NCI-H1694 treated with DMSO at 0.1 percent for 48 hours (cell line): ENCODE measurements around the gene CHAC2.
"Not testable (repeated sequence)": the region's sequence is repeated elsewhere in the genome, so short reads cannot be mapped to it uniquely, and the experiment has no call there.

Experiments used
- DNase-seq: peaks from one replicate; lab custom pipeline; 2025; lab: John Stamatoyannopoulos, UW

CHAC2 gene

DNA sequence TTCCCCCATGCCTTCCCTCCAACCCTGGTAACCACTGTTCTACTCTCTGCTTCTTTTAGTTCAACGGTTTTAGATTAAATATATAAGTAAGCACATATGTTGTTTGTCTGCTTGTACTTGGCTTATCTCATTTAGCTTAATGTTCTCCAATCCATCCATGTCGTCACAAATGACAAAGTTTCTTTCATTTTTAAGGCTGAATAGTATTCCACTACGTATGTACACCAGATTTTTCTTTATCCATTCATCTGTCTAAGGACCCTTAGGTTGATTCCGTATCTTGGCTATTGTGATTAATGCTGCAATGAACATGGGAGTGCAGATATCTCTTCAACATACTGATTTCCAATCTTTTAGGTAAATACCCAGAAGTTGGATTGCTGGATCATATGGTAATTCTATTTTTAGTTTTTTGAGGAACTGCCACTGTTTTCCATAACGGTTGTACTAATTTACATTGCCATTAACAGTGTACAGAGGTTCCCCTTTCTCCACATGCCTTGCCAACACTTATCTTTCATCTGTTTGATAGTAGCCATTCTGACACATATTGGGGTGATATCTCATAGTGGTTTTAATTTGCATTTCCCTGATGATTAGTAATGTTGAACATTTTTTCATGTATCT lies 11.0 kb downstream of the CHAC2 start:
- no peak for DNase-seq

DNA sequence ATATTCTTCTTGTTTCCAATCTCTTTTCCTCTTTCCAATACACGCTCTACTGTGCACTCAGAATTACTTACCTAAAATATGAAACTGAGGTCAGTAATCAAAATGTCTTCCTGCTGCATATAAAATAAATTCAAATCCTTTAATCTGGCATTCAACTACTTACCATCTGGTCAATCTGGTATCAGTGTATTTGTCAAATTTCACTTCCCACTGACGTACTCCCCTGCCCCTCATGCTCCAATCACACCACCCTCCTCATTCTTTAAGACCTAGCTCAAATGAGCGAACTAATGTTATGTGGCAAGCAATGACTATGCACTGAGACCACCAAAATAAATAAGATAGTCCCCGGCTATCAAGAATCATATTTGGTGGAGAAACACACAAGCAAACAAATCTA lies 12.5 kb downstream of the CHAC2 start:
- DNase-seq = no peak

DNA sequence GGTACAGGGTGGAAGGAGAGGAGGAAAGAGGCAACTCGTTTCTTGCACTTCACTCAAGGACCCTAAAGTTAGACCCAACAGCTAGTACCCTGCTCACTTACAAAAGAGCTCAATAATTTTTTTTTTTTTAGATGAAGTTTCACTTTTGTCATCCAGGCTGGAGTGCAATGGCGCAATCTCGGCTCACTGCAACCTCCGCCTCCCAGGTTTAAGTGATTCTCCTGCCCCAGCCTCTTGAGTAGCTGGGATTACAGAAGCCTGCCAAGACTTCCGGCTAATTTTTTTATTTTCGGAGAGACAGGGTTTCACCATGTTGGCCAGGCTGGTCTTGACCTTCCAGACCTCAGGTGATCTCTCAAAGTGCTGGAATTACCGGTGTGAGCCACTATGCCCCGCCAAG lies 15.1 kb downstream of the CHAC2 start:
- no peak for DNase-seq

DNA sequence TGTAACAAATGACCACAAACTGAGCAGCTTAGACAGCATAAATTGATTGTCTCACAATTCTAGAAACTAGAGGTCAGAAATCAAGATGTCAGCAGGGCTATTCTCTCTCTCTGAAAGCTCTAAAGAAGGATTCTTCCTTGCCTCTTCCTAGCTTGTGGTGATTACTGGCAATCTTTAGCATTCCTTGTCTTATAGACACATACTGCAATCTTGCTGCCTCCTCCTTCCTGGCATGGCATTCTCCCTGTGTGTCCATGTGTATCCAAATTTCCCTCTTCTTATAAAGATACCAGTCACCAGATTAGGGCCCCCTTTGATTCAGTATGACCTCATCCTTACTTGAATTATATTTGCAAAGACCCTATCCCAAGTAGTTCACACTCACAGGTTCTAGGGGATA lies 16.8 kb downstream of the CHAC2 start:
- no peak for DNase-seq

DNA sequence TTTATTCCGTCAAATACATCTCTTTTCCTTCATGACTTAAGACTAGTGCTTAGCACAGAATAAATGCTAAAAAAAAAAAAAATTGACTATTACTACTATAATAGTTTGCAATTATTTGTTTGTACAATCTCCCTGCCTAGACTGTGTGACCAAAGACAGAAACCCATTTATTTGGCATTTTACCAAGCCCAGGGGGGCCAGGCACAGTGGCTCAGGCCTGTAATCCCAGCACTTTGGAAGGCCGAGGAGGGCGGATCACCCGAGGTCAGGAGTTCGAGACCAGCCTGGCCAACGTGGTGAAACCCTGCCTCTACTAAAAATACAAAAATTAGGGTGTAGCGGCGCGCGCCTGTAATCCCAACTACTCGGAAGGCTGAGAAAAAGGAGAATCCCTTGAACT lies 17.8 kb downstream of the CHAC2 start:
- DNase-seq = no peak

DNA sequence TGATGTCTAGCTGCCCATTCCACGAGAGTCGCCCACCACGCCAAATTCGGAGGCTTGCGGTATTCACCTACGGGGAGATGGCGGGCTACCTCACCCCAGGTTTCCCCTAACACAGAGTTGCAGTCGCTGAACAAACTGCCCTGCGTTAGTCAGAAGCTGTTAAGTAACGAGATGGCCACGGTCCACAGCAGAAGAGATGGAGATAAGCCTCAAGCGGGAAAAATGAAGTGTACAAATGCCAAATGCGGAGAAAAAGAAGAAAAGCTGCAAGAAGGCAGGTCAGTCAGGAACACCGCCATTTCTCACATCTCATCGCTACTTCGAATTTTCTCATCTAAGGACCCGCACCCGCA lies 18.7 kb downstream of the CHAC2 start:
- peak; percentile 43 for DNase-seq

DNA sequence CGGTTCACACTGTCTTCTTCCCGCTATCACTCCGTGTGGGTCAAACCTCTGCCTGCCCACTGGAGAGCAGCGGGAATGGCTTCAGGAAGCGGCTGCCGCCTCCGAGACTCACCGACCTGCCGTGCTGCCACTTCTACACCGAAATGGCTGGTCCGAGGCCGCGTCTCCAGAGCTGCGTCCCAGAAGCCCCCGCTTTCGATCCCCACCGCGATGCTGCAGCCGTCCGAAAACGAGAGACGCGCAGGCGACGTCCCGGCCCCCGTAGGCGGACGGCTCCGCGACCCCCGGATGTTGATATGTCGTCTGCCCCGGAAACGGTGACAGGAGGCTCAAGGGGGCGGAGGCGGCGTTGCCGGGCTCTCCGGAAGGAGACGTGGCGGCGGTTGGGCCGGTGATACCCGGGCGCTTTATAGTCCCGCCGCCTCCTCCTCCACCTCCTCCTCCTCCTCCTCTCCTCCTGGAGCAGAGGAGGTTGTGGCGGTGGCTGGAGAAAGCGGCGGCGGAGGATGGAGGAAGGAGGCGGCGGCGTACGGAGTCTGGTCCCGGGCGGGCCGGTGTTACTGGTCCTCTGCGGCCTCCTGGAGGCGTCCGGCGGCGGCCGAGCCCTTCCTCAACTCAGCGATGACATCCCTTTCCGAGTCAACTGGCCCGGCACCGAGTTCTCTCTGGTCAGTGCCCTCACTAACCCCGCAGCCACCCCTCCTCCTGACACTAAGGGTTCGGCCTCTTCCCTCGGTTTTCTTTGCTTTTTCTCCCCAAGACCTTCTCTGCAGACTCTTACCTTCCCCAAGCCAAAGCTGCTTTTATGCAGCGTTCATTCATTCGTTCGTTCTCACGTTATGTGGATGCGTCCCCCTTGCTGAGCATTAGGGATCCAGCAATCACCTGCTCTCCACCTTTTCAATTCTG lies 19.4 kb downstream of the CHAC2 start, which contains the start of the genes ASB3 and ERLEC1:
ASB3 (minus strand) TSS at position 249 of the 909 bp plus-strand sequence. CDS start 21,381 bp downstream, outside the sequence.
ERLEC1 (plus strand) TSS at position 340 of the 909 bp plus-strand sequence; CDS start at position 507, 167 bp downstream.
- DNase-seq = peak; percentile 87

DNA sequence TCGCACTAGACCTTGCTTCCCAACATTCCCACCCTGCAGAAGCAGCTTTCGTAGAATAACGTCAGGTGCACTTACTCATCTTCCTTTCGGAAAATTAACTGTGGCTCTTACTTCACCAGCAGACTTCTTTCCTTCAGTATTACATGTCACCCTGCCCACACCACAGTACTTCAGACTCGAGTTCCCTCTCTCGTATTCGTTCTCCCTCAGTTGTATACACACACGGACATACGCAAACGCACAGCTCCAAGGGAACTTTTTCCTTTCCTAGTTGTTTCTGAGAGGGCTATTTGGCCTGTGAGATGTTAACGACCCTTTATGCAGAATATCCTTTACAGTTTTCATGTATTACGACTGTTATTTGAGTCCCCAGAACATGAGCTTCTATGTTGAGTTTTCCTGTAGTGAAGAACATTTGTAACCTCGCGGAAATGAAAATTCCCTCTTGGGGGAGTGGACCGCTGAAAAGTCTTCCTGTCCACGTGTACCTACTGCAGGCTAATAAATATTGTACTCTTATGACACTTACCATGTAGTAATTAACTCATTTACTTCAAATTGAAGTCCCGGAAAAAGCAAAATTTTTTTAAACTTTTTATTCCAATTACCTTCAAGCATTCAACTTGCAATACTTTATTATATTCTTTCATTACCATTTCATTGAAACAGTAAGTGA lies 20.1 kb downstream of the CHAC2 start:
- no peak for DNase-seq

DNA sequence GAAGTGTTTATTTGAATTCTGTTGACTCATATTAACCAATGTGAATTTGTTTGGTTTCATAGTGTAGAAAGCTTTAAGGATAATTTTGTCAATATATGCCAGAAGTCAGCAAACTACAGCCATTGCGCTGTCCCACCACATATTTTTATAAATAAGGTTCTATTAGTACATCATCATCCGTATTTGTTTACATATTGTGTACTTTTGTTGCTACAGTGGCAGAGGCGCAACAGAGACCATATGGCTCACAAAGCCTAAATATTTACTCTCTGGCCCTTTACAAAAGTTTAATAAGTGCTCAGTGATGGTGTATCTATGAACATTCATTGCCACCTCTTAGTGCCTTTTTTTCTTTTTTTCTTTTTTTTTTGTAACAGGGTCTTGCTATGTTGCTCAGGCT lies 25.7 kb downstream of the CHAC2 start:
- DNase-seq = no peak

DNA sequence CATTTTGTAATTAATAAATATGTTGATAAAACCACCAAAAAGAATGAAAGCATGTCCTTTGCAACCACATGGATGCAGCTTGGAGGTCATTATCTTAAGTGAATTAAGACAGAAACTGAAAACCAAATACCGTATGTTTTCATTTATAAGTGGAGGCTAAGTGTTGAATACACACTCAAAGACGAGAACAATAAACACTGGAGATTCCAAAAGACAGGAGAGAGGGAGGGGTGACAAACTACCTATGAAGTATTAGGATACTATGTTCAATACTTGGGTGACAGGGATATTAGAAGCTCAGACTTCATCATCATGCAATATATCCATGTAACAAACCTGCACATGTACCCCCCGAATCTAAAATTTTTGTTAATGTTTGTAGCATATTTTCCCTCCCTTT lies 26.2 kb downstream of the CHAC2 start:
- DNase-seq = no peak

DNA sequence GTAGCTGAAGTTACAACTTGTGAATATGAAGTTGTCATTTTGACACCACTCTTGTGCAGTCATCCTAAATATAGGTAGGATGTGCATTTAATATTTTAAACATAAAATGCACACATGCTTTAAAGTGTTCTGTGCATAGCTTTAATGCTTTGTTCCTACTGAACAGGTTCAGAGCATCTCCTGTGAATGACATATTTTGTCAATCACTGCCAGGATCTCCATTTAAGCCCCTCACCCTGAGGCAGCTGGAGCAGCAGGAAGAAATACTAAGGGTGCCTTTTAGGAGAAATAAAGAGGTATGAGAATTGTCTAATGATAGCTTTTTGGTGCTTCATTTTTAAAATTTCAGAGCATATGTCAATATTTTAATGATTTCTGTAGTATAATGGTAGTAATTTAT lies 33.9 kb downstream of the CHAC2 start:
- DNase-seq = no peak

DNA sequence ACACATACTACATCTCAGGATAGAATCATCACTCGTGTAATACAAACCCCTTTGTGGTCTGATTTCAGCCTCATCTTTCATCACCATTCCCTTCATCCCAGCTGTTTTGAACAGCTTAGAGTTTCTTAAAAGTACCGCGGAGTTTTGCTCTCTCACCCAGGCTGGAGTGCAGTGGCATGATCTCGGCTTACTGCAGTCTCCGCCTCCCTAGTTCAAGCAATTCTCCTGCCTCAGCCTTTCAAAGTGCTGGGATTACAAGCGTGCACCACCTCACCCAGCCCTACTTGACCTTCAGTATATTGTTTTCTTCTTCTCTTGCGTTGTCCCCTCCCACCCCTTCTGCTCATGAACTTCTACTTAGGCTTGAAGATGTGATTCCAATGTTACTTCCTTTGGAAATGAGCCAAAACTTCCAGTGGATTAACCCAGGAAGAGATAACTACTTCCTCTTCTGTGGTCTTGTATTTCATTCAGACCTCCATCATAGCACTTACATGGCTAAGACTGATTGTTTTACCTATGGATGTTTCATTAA lies 35.1 kb downstream of the CHAC2 start:
- no peak for DNase-seq

DNA sequence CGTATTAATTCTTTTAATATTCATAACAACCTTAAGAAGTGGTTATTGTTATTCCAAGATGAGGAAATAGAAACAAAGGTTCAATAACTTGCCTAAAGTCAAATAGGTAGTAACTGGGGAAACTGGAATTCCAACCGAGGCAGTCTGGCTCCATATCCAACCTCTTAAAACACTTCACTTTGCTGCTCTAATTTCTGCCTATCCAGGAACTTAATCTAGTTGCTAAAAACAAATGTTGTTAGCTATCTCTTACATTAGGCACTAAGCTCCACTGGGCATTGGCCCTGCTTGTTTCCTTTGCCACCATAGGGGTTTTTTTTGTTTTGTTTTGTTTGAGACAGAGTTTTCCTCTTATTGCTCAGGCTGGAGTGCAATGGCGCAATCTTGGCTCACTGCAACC lies 44.0 kb downstream of the CHAC2 start:
- DNase-seq = no peak

DNA sequence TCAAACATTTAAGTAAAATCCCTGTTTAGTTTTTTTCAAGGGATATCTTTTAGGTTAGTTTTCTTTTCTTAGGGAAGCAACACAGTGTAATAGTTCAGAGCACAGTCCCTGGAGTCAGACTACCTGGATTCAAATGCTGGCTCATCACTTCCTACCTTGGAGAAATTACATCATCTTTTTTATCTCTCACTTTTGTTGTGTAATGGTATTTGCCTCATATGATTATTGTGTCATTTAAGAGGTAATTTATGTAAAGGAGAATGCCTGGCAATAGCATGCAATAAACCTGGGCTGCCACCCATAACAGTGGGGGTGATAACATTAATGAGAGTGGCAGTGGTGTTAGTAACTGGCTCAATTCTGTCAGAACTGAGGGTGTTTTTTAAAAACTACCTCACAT lies 45.5 kb downstream of the CHAC2 start:
- DNase-seq = no peak

DNA sequence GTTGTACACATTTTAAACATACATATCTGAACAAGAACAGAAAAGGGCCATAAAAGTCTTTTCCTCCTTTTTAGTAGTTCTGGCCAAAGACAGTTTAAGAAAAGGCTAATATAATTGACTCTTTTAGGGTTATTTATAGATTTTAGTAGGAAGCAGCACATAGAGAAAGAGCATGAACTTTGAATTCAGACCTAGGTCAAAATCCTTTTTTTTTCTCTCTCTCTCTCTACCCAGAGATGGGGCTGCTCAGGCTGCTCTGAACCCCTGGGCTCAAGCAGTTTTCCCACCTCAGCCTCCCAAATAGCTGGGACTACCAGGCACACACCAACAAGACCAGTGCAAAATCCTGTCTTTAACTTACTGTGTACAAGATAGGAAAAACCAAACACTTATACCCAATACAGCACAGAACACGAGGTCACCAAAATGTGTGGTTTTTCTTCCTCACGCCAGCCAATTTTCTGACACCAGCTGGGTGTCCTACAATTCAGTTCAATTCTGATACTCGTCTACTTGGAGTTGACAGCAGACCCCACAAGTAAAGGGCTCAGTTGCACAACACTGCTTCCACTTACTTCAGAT lies 51.3 kb downstream of the CHAC2 start:
- DNase-seq = no peak

DNA sequence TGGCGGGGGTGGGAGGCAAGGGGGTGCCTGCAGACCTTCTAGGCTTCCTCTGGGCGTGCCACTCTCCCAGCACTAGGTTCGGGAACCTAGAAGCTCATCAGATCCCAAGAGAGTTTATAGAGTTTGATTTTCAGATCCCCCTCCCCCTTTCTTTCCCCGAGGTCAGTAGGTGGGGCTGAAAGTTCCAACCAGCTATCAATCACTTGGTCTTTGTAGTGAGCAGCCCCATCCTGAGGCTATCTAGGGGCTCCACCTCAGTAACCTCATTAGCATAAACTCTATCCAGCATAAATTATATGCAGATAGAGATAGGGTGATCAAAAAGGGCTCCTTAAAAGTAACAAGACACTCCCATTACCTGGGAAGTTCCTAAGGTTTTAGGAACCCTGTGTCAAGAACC lies 52.0 kb downstream of the CHAC2 start:
- no peak for DNase-seq

DNA sequence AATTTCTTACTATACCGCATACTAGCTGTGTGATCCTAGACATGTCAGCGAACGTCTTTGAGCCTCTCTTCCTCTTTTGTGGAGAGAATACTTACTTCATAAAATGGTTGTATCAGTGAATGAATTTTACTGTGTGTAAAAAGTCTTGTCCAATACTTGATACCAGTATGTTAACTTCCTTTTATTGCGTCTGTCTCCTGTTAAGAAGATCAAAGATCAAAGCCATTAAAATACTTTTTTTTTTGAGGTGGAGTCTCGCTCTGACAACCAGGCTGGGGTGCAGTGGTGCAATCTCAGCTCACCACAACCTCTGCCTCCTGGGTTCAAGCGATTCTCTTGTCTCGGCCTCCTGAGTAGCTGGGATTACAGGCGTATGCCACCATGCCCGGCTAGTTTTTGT lies 52.4 kb downstream of the CHAC2 start:
- DNase-seq = no peak

DNA sequence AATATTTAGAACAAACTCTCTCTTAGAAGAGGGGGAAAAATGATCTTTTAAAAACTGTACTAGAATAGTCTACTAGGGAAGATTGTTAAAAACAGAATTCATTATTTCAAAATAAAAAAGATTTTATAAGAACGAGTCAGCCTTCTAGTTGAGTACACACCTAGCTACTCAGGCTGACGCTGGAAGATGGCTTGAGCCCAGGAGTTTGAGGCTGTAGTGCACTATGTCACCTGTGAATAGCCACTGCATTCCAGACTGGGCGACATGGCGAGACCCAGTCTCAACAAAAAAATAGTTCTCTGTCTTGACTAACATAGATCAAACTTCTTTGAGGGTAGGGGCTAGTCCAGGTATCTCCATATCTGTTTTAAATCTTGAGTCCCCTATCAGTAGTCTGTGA lies 53.1 kb downstream of the CHAC2 start:
- no peak for DNase-seq

DNA sequence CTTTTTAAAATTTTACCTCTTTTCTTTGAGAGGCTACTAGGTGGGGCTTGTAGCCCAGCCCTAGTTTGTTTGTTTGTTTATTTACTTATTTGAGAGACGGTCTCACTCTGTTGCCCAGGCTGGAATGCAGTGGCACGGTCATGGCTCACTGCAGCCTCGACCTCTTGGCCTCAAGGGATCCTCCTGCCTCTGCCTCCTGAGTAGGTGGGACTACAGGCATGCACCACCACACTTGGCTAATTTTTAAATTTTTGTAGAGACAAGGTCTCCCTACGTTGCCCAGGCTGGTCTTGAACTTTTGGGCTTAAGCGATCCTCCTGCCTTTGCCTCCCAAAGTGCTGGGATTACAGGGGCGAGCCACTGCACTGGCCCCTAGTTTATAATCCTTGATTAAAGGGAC lies 54.2 kb downstream of the CHAC2 start:
- no peak for DNase-seq

DNA sequence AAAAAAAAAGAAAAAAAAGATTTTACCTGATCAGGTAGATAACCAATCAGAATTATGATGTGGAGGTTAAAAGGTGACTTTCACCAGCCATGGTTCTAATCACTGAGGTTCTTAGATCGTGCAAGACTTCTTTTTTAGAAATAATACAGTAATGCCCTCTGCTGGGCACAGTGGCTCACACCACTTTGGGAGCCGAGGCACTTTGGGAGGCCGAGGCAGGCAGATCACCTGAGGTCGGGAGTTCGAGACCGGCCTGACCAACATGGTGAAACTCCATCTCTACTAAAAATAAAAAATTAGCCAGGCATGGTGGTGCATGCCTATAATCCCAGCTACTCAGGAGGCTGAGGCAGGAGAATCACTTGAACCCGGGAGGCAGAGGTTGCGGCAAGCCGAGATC lies 56.0 kb downstream of the CHAC2 start:
- not testable (repeated sequence) for DNase-seq
